Measurements from ENCODE around the gene MICAL3.

Gene MICAL3

GRCh38 chr22:17954200-17954859 lies 70.0 kb downstream of the MICAL3 start:
- Histone ChIP-seq H3K9ac (ENCODE audit: insufficient read length, low read depth) (no peak overlapping the region), H3K4me3 (ENCODE audit: insufficient read length, low read depth) (no peak overlapping the region)

GRCh38 chr22:17953147-17953546 lies 71.2 kb downstream of the MICAL3 start:
- Histone ChIP-seq H3K4me1 (ENCODE audit: insufficient read depth, insufficient read length) (peaks cover 5% of the 10 kb centered on the region), H3K27me3 (ENCODE audit: insufficient read depth, insufficient read length) (no peaks in the 10 kb centered on the region), H3K4me3 (ENCODE audit: insufficient read length, low read depth) (no peak overlapping the region), H3K36me3 (ENCODE audit: insufficient read depth, insufficient read length, low read length) (peaks cover 16% of the 10 kb centered on the region), H3K9ac (ENCODE audit: insufficient read length, low read depth) (no peak overlapping the region), H3K9me3 (ENCODE audit: insufficient read depth, low read length) (no peaks in the 10 kb centered on the region)
- TF ChIP-seq ZNF274 (IDR thresholded peaks at IDR 0.05; ENCODE audit: low read depth, low read length) (no peak), SUZ12 (IDR thresholded peaks at IDR 0.05; ENCODE audit: extremely low read depth, insufficient read depth, insufficient read length) (no peak), YY1 (IDR thresholded peaks at IDR 0.05; ENCODE audit: insufficient read depth, insufficient read length) (no peak)
- no peak for DNase-seq (ENCODE audit: low read depth, low spot score)

More at GRCh38 chr22:17954200-17954859, 70.0 kb downstream of the MICAL3 start:
- no peak for TF ChIP-seq YY1 (IDR thresholded peaks at IDR 0.05; ENCODE audit: insufficient read depth, insufficient read length)
- TF ChIP-seq ZNF274 (IDR thresholded peaks at IDR 0.05; ENCODE audit: low read depth, low read length): no peak
- no peak for TF ChIP-seq SUZ12 (IDR thresholded peaks at IDR 0.05; ENCODE audit: extremely low read depth, insufficient read depth, insufficient read length)
- H3K4me1 ChIP-seq (ENCODE audit: insufficient read depth, insufficient read length): peaks cover 5% of the 10 kb centered on the region
- no peak for DNase-seq (ENCODE audit: low read depth, low spot score)
- H3K36me3 ChIP-seq (ENCODE audit: insufficient read depth, insufficient read length, low read length): peaks cover 19% of the 10 kb centered on the region
- H3K27me3 ChIP-seq (ENCODE audit: insufficient read depth, insufficient read length): no peaks in the 10 kb centered on the region
- H3K9me3 ChIP-seq (ENCODE audit: insufficient read depth, low read length): no peaks in the 10 kb centered on the region

GRCh38 chr22:17952273-17952801 lies 72.0 kb downstream of the MICAL3 start:
- DNase-seq (ENCODE audit: low read depth, low spot score): no peak
- H3K9ac ChIP-seq (ENCODE audit: insufficient read length, low read depth): no peak overlapping the region
- TF ChIP-seq ZNF274 (IDR thresholded peaks at IDR 0.05; ENCODE audit: low read depth, low read length): no peak
- TF ChIP-seq SUZ12 (IDR thresholded peaks at IDR 0.05; ENCODE audit: extremely low read depth, insufficient read depth, insufficient read length): no peak
- no peak for TF ChIP-seq YY1 (IDR thresholded peaks at IDR 0.05; ENCODE audit: insufficient read depth, insufficient read length)
- H3K9me3 ChIP-seq (ENCODE audit: insufficient read depth, low read length): no peaks in the 10 kb centered on the region
- H3K36me3 ChIP-seq (ENCODE audit: insufficient read depth, insufficient read length, low read length): peaks cover 15% of the 10 kb centered on the region
- no peak overlapping the region for H3K4me3 ChIP-seq (ENCODE audit: insufficient read length, low read depth)
- H3K4me1 ChIP-seq (ENCODE audit: insufficient read depth, insufficient read length): peaks cover 5% of the 10 kb centered on the region
- no peaks in the 10 kb centered on the region for H3K27me3 ChIP-seq (ENCODE audit: insufficient read depth, insufficient read length)

GRCh38 chr22:17951315-17951714 lies 73.0 kb downstream of the MICAL3 start:
- H3K36me3 ChIP-seq (ENCODE audit: insufficient read depth, insufficient read length, low read length): peaks cover 8% of the 10 kb centered on the region
- no peak overlapping the region for H3K9ac ChIP-seq (ENCODE audit: insufficient read length, low read depth)
- no peak for TF ChIP-seq YY1 (IDR thresholded peaks at IDR 0.05; ENCODE audit: insufficient read depth, insufficient read length)
- TF ChIP-seq ZNF274 (IDR thresholded peaks at IDR 0.05; ENCODE audit: low read depth, low read length): no peak
- TF ChIP-seq SUZ12 (IDR thresholded peaks at IDR 0.05; ENCODE audit: extremely low read depth, insufficient read depth, insufficient read length): no peak
- DNase-seq (ENCODE audit: low read depth, low spot score): no peak
- H3K9me3 ChIP-seq (ENCODE audit: insufficient read depth, low read length): no peaks in the 10 kb centered on the region
- H3K4me1 ChIP-seq (ENCODE audit: insufficient read depth, insufficient read length): peaks cover 5% of the 10 kb centered on the region
- H3K4me3 ChIP-seq (ENCODE audit: insufficient read length, low read depth): no peak overlapping the region
- H3K27me3 ChIP-seq (ENCODE audit: insufficient read depth, insufficient read length): no peaks in the 10 kb centered on the region

- H3K4me3 ChIP-seq (ENCODE audit: insufficient read length, low read depth): no peak overlapping the region
- peaks cover 8% of the 10 kb centered on the region for H3K36me3 ChIP-seq (ENCODE audit: insufficient read depth, insufficient read length, low read length)
- H3K27me3 ChIP-seq (ENCODE audit: insufficient read depth, insufficient read length): no peaks in the 10 kb centered on the region
- peaks cover 5% of the 10 kb centered on the region for H3K4me1 ChIP-seq (ENCODE audit: insufficient read depth, insufficient read length)
- H3K9me3 ChIP-seq (ENCODE audit: insufficient read depth, low read length): no peaks in the 10 kb centered on the region
- no peak for TF ChIP-seq SUZ12 (IDR thresholded peaks at IDR 0.05; ENCODE audit: extremely low read depth, insufficient read depth, insufficient read length)
- TF ChIP-seq YY1 (IDR thresholded peaks at IDR 0.05; ENCODE audit: insufficient read depth, insufficient read length): no peak
- no peak for TF ChIP-seq ZNF274 (IDR thresholded peaks at IDR 0.05; ENCODE audit: low read depth, low read length)
- no peak overlapping the region for H3K9ac ChIP-seq (ENCODE audit: insufficient read length, low read depth)
- no peak for DNase-seq (ENCODE audit: low read depth, low spot score)
These were observed 73.6 kb downstream of the MICAL3 start for GRCh38 chr22:17950651-17951214.

- H3K4me1 ChIP-seq (ENCODE audit: insufficient read depth, insufficient read length): peaks cover 9% of the 10 kb centered on the region
- H3K27me3 ChIP-seq (ENCODE audit: insufficient read depth, insufficient read length): no peaks in the 10 kb centered on the region
- H3K9ac ChIP-seq (ENCODE audit: insufficient read length, low read depth): no peak overlapping the region
- peaks cover 5% of the 10 kb centered on the region for H3K36me3 ChIP-seq (ENCODE audit: insufficient read depth, insufficient read length, low read length)
- no peaks in the 10 kb centered on the region for H3K9me3 ChIP-seq (ENCODE audit: insufficient read depth, low read length)
- no peak for TF ChIP-seq SUZ12 (IDR thresholded peaks at IDR 0.05; ENCODE audit: extremely low read depth, insufficient read depth, insufficient read length)
- TF ChIP-seq ZNF274 (IDR thresholded peaks at IDR 0.05; ENCODE audit: low read depth, low read length): no peak
- no peak for TF ChIP-seq YY1 (IDR thresholded peaks at IDR 0.05; ENCODE audit: insufficient read depth, insufficient read length)
- H3K4me3 ChIP-seq (ENCODE audit: insufficient read length, low read depth): no peak overlapping the region
- no peak for DNase-seq (ENCODE audit: low read depth, low spot score)
These were observed 74.5 kb downstream of the MICAL3 start for GRCh38 chr22:17949642-17950473.

- H3K4me3 ChIP-seq (ENCODE audit: insufficient read length, low read depth): no peak overlapping the region
- TF ChIP-seq ZNF274 (IDR thresholded peaks at IDR 0.05; ENCODE audit: low read depth, low read length) (no peak), SUZ12 (IDR thresholded peaks at IDR 0.05; ENCODE audit: extremely low read depth, insufficient read depth, insufficient read length) (no peak), YY1 (IDR thresholded peaks at IDR 0.05; ENCODE audit: insufficient read depth, insufficient read length) (no peak)
- peaks cover 18% of the 10 kb centered on the region for H3K4me1 ChIP-seq (ENCODE audit: insufficient read depth, insufficient read length)
- DNase-seq (ENCODE audit: low read depth, low spot score): no peak
- H3K27me3 ChIP-seq (ENCODE audit: insufficient read depth, insufficient read length): no peaks in the 10 kb centered on the region
- H3K9me3 ChIP-seq (ENCODE audit: insufficient read depth, low read length): no peaks in the 10 kb centered on the region
- peaks cover 5% of the 10 kb centered on the region for H3K36me3 ChIP-seq (ENCODE audit: insufficient read depth, insufficient read length, low read length)
- H3K9ac ChIP-seq (ENCODE audit: insufficient read length, low read depth): no peak overlapping the region
These were observed 76.3 kb downstream of the MICAL3 start for GRCh38 chr22:17948101-17948500.

All from NT2/D1 (cell line).